T-helper 2 cell treated with Interferon-gamma antibody and Interleukin-4, amounts not matched to agents 5 μg/mL and 100 μg/mL, for 36 hours (primary cell): ENCODE measurements around the gene RNASE12.
"Not testable (repeated sequence)": the region's sequence is repeated elsewhere in the genome, so short reads cannot be mapped to it uniquely, and the experiment has no call there.

Source experiments
- DNase-seq: peaks from one replicate; pipeline ENCODE4 v3.0.0; 2021; ENCODE audit warnings: low spot score
- H3K27ac Mint-ChIP-seq: one replicate; pipeline ENCODE4 v1.8.0; 2021; ENCODE audit warnings: mild to moderate bottlenecking, mixed read lengths
- H3K27me3 Mint-ChIP-seq: one replicate; pipeline ENCODE4 v1.8.0; 2021; ENCODE audit warnings: low read depth, mixed read lengths
- H3K36me3 Mint-ChIP-seq: one replicate; pipeline ENCODE4 v1.8.0; 2021; ENCODE audit warnings: low read depth, mixed read lengths
- H3K4me1 Mint-ChIP-seq: one replicate; pipeline ENCODE4 v1.8.0; 2021; ENCODE audit warnings: low read depth, mixed read lengths
- H3K4me3 Mint-ChIP-seq: one replicate; pipeline ENCODE4 v1.8.0; 2022; ENCODE audit warnings: mild to moderate bottlenecking, moderate library complexity, mixed read lengths
- H3K9me3 Mint-ChIP-seq: one replicate; pipeline ENCODE4 v1.8.0; 2021; ENCODE audit warnings: mixed read lengths

RNASE12 gene

GRCh38 chr14:20580242-20580641, 10.9 kb downstream of the RNASE12 start:
- no peaks in the 10 kb centered on the region for H3K9me3 Mint-ChIP-seq
- H3K27me3 Mint-ChIP-seq = peaks cover 7% of the 10 kb centered on the region
- H3K36me3 Mint-ChIP-seq = no peaks in the 10 kb centered on the region
- no peak for DNase-seq
- H3K4me3 Mint-ChIP-seq = no peak overlapping the region
- H3K4me1 Mint-ChIP-seq = no peaks in the 10 kb centered on the region
- no peak overlapping the region for H3K27ac Mint-ChIP-seq

DNA sequence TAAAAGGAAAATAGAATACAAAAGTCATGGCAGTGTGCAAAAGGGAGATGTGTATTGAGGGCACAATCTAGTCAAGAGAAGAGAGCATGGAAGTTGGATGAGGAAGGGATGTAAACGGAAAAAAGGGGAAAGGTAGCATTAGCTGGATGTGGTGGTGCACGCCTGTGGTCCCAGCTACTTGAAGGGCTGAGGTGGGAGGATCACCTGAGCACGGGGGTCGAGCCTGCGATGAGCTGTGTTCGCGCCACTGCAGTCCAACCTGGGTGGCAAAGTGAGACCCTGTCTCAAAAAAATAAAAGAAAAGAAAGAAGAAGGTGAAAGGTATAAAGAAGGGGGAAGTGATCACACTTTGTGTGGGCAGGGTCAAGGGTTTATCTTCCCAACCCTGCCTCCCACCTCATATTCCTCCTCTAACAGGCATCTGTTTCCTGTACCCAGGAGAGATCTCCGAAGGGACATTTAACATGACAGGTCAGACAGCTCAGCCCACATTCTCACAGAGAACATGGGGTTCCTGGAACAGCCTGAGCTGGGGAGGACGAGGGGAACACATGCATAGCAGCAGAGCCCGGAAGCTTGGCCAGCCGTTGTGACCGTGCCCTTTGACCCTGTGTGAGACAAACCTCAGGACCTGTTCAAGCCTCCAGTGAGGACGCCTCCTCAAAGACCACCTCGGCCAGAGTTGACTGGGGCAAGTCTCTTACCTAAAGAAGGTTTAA, 12.2 kb downstream of the RNASE12 start:
- no peak overlapping the region for H3K27ac Mint-ChIP-seq
- H3K9me3 Mint-ChIP-seq = no peaks in the 10 kb centered on the region

GRCh38 chr14:20578325-20578724, 12.9 kb downstream of the RNASE12 start:
- Mint-ChIP-seq H3K27ac (no peak overlapping the region), H3K4me3 (no peak overlapping the region), H3K36me3 (no peaks in the 10 kb centered on the region), H3K4me1 (no peaks in the 10 kb centered on the region), H3K9me3 (no peaks in the 10 kb centered on the region), H3K27me3 (peaks cover 7% of the 10 kb centered on the region)
- DNase-seq = no peak

More for the DNA sequence above, 12.2 kb downstream of the RNASE12 start:
- H3K4me1 Mint-ChIP-seq = no peaks in the 10 kb centered on the region
- DNase-seq = no peak
- no peaks in the 10 kb centered on the region for H3K36me3 Mint-ChIP-seq
- no peak overlapping the region for H3K4me3 Mint-ChIP-seq
- H3K27me3 Mint-ChIP-seq = peaks cover 11% of the 10 kb centered on the region

- H3K27me3 Mint-ChIP-seq, H3K27ac Mint-ChIP-seq, H3K4me3 Mint-ChIP-seq, DNase-seq, H3K36me3 Mint-ChIP-seq, H3K9me3 Mint-ChIP-seq, H3K4me1 Mint-ChIP-seq: not testable (repeated sequence)
Observed at GRCh38 chr14:20572382-20572990, 18.7 kb downstream of the RNASE12 start.

DNA sequence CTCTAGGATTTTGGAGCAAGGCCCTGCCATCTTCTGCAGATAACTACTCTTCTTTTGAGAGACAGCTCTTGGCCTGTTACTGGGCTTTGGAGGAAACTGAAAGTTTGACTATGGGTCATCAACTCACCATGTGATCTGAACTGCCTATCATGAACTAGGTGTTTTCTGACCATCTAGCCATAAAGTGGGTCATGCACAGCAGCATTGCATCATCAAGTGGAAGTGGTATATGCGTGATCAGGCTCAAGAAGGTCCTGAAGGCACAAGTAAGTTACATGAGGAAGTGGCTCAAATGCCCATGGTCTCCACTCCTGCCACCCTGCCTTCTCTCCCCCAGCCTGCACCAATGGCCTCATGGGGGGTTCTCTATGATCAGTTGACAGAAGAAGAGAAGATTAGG, 20.5 kb downstream of the RNASE12 start:
- not testable (repeated sequence) for H3K27me3 Mint-ChIP-seq, H3K4me1 Mint-ChIP-seq, H3K4me3 Mint-ChIP-seq, H3K27ac Mint-ChIP-seq, H3K36me3 Mint-ChIP-seq, H3K9me3 Mint-ChIP-seq, DNase-seq

DNA sequence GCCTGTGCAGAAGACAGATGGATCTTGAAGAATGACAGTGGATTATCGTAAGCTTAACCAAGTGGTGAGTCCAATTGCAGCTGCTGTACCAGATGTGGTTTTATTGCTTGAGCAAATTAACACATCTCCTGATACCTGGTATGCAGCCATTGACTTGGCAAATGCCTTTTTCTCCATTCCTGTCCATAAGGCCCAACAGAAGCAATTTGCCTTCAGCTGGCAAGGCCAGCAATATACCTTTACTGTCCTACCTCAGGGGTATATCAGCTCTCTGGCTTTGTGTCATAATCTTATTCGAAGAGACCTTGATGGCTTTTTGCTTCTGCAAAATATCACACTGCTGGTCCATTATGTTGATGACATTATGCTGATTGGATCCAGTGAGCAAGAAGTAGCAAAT, 21.3 kb downstream of the RNASE12 start:
- not testable (repeated sequence) for H3K4me1 Mint-ChIP-seq, H3K27ac Mint-ChIP-seq, DNase-seq, H3K36me3 Mint-ChIP-seq, H3K27me3 Mint-ChIP-seq, H3K9me3 Mint-ChIP-seq, H3K4me3 Mint-ChIP-seq

GRCh38 chr14:20569066-20569465, 22.1 kb downstream of the RNASE12 start:
- Mint-ChIP-seq H3K27ac (no peak overlapping the region), H3K4me3 (no peak overlapping the region), H3K4me1 (peaks cover 4% of the 10 kb centered on the region), H3K27me3 (peaks cover 5% of the 10 kb centered on the region), H3K36me3 (no peaks in the 10 kb centered on the region), H3K9me3 (peaks cover 6% of the 10 kb centered on the region)
- DNase-seq = no peak

DNA sequence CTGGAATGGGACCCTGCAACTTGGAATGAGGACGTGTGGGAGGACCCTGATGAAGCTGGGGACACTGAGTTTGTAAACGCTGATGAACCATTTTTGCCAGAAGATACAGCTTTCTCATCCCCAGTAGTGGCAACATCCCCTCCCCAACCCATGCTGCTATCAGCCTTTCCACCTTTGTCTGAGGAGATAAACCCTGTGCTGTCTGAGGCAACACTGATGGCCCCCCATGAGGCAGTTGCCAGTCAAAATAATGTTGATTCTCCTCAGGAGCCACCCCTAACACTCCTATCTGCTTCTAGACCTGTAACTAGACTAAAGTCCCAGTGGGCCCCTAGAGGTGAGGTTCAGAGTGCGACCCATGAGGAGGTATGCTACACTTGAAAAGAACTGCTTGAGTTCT, 22.8 kb downstream of the RNASE12 start:
- no peak for DNase-seq
- Mint-ChIP-seq H3K27me3 (peaks cover 8% of the 10 kb centered on the region), H3K4me1 (peaks cover 4% of the 10 kb centered on the region), H3K36me3 (no peaks in the 10 kb centered on the region), H3K4me3 (no peak overlapping the region), H3K27ac (no peak overlapping the region), H3K9me3 (peaks cover 6% of the 10 kb centered on the region)

DNA sequence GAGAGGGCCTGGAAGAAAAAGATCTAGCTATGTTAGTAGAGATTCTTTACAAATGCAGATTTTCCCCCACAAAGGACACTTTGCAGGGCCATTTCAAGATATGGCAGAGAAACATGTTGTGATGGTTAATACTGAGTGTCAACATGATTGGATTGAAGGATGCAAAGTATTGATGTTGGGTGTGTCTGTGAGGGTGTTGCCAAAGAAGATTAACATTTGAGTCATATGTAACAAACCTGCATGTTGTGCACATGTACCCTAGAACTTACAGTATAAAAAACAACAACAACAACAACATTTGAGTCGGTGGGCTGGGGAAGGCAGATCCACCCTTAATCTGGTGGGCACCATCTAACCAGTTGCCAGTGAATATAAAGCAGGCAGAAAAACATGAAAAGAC, 24.0 kb downstream of the RNASE12 start:
- not testable (repeated sequence) for H3K9me3 Mint-ChIP-seq, H3K27ac Mint-ChIP-seq, H3K4me1 Mint-ChIP-seq, H3K36me3 Mint-ChIP-seq, DNase-seq, H3K4me3 Mint-ChIP-seq
- peaks cover 12% of the 10 kb centered on the region for H3K27me3 Mint-ChIP-seq

GRCh38 chr14:20564501-20564997, 26.6 kb downstream of the RNASE12 start:
- Mint-ChIP-seq H3K4me3 (no peak overlapping the region), H3K27ac (no peak overlapping the region), H3K36me3 (no peaks in the 10 kb centered on the region), H3K27me3 (peaks cover 17% of the 10 kb centered on the region), H3K4me1 (peaks cover 4% of the 10 kb centered on the region), H3K9me3 (no peaks in the 10 kb centered on the region)
- no peak for DNase-seq

DNA sequence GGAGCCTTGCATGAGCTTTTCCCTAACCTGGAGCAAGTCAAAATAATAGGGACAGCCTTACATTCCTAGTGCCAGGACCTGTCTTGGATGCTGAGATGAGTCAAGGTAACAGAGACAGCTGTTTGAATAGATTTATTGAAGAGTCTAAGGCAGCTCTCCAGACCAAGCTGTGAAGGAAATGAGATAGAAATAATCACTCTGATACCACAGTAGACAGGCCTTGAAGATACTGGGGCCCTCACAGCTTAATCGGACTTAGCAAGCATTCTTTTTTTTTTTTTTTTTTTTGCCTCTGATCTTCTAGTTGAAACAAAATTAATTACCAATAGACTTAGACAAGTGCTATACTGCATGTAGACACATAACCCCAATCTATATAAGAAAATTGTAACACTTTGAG, 27.2 kb downstream of the RNASE12 start:
- Mint-ChIP-seq H3K9me3 (no peaks in the 10 kb centered on the region), H3K4me1 (peaks cover 4% of the 10 kb centered on the region), H3K27ac (no peak overlapping the region), H3K36me3 (no peaks in the 10 kb centered on the region), H3K4me3 (no peak overlapping the region), H3K27me3 (peaks cover 20% of the 10 kb centered on the region)
- DNase-seq = no peak

GRCh38 chr14:20560961-20561360, 30.2 kb downstream of the RNASE12 start, which contains the start of gene RNASE9:
Gene RNASE9, minus strand, starts transcription at chr14:20561047.
- Mint-ChIP-seq H3K4me1 (no peaks in the 10 kb centered on the region), H3K27me3 (peaks cover 14% of the 10 kb centered on the region), H3K9me3 (no peaks in the 10 kb centered on the region), H3K36me3 (no peaks in the 10 kb centered on the region), H3K4me3 (no peak within 1 kb of the TSS), H3K27ac (no peak within 1 kb of the TSS)
- DNase-seq = no peak

GRCh38 chr14:20559461-20559904, 31.7 kb downstream of the RNASE12 start:
- peaks cover 14% of the 10 kb centered on the region for H3K27me3 Mint-ChIP-seq
- no peak overlapping the region for H3K27ac Mint-ChIP-seq
- no peaks in the 10 kb centered on the region for H3K4me1 Mint-ChIP-seq
- no peak for DNase-seq
- no peaks in the 10 kb centered on the region for H3K9me3 Mint-ChIP-seq
- H3K36me3 Mint-ChIP-seq = no peaks in the 10 kb centered on the region
- no peak overlapping the region for H3K4me3 Mint-ChIP-seq

GRCh38 chr14:20557212-20557542, 34.0 kb downstream of the RNASE12 start:
- H3K4me3 Mint-ChIP-seq = no peak overlapping the region
- H3K9me3 Mint-ChIP-seq = no peaks in the 10 kb centered on the region
- H3K36me3 Mint-ChIP-seq = no peaks in the 10 kb centered on the region
- H3K4me1 Mint-ChIP-seq = no peaks in the 10 kb centered on the region
- H3K27ac Mint-ChIP-seq = no peak overlapping the region
- DNase-seq = no peak
- peaks cover 7% of the 10 kb centered on the region for H3K27me3 Mint-ChIP-seq
